CD8-positive, alpha-beta memory T cell (primary cell): ENCODE data around the gene CNNM2. TPM values are rescaled to one million over a fixed set of nuclear protein-coding genes. Genes with fewer than 3 reads are reported as not detected.

ENCODE experiments used
- CTCF ChIA-PET: fragments of 350-600 bp; sonication (Branson Sonifier 250); formaldehyde crosslinking; loops from one replicate; lab custom pipeline; 2021; ENCODE audit warnings: antibody characterized with exemption; lab: Charles Lee
- POLR2A ChIA-PET: fragments of 350-600 bp; sonication (Branson Sonifier 250); formaldehyde crosslinking; loops from one replicate; lab custom pipeline; 2021; ENCODE audit warnings: antibody characterized with exemption; lab: Charles Lee
- DNase-seq, 5 donors: peaks; one replicate each; pipeline versions ENCODE4 v3.0.0 to v3.0.0-alpha.2; 2020 to 2022; ENCODE audit warnings: mixed read lengths in 1 of 5
- H3K27ac ChIP-seq: one replicate; pipeline ENCODE4 v1.7.0; 2013; ENCODE audit warnings: low read depth, mild to moderate bottlenecking, low read length, moderate library complexity
- H3K27me3 ChIP-seq: 2 replicates; pipeline ENCODE4 v1.7.0; 2013; ENCODE audit warnings: low read length, mild to moderate bottlenecking; ENCODE audit not compliant: insufficient read depth, poor library complexity, severe bottlenecking
- H3K36me3 ChIP-seq: 2 replicates; pipeline ENCODE4 v1.7.0; 2013; ENCODE audit warnings: mild to moderate bottlenecking, low read length, moderate library complexity; ENCODE audit not compliant: insufficient read depth
- H3K4me1 ChIP-seq: 2 replicates; pipeline ENCODE4 v1.7.0; 2013; ENCODE audit warnings: mild to moderate bottlenecking, low read length, moderate library complexity; ENCODE audit not compliant: insufficient read depth
- H3K4me3 ChIP-seq: 2 replicates; pipeline ENCODE4 v1.7.0; 2013; ENCODE audit warnings: mild to moderate bottlenecking, low read length
- H3K9me3 ChIP-seq: 2 replicates; pipeline ENCODE4 v1.7.0; 2013; ENCODE audit warnings: mild to moderate bottlenecking, low read length
- H3K27ac Mint-ChIP-seq, 8 donors: one replicate each; pipeline ENCODE4 v1.8.0; 2020 to 2021; ENCODE audit warnings: mixed read lengths in 8 of 8, mild to moderate bottlenecking in 6 of 8, inconsistent platforms in 3 of 8, moderate library complexity in 3 of 8
- H3K27me3 Mint-ChIP-seq, 2 donors: one replicate each; pipeline ENCODE4 v1.8.0; 2020 to 2021; ENCODE audit warnings: mixed read lengths in 2 of 2, mild to moderate bottlenecking in 1 of 2, moderate library complexity in 1 of 2
- H3K36me3 Mint-ChIP-seq, 3 donors: one replicate each; pipeline ENCODE4 v1.8.0; 2020 to 2021; ENCODE audit warnings: mixed read lengths in 3 of 3, inconsistent platforms in 1 of 3, mild to moderate bottlenecking in 1 of 3
- H3K4me1 Mint-ChIP-seq, 3 donors: one replicate each; pipeline ENCODE4 v1.8.0; 2020 to 2021; ENCODE audit warnings: mixed read lengths in 3 of 3, inconsistent platforms in 1 of 3, mild to moderate bottlenecking in 1 of 3
- H3K4me3 Mint-ChIP-seq, 7 donors: one replicate each; pipeline ENCODE4 v1.8.0; 2020 to 2021; ENCODE audit warnings: mixed read lengths in 7 of 7, mild to moderate bottlenecking in 6 of 7, moderate library complexity in 4 of 7, inconsistent platforms in 2 of 7
- H3K9me3 Mint-ChIP-seq, 5 donors: one replicate each; pipeline ENCODE4 v1.8.0; 2020 to 2022; ENCODE audit warnings: mixed read lengths in 5 of 5, mild to moderate bottlenecking in 3 of 5, moderate library complexity in 2 of 5, inconsistent platforms in 1 of 5
- polyA plus RNA-seq: library from polyadenylated mRNA; unstranded; fragments of 300-500 nt; fragmentation: Illumina TruSeq; gene quantifications from one replicate; pipeline ENCODE4 v1.2.3, GENCODE V29; 2021
- total RNA-seq, 2 experiments: library from RNA; stranded (reverse); gene quantifications; one replicate each; pipeline ENCODE4 v1.2.3, GENCODE V29; 2021

The CNNM2 gene
- total and polyA plus RNA-seq, 3 experiments from 2014 or later, result 5.0 to 6.2 (median 6.1) TPM

- Mint-ChIP-seq H3K9me3 (no peaks in the 10 kb centered on the region), H3K4me1 (peaks cover 0 to 2% (median 0%) of the 10 kb centered on the region in 3 donors), H3K36me3 (peaks cover 0 to 7% (median 3%) of the 10 kb centered on the region in 3 donors), H3K27ac (no peak overlapping the region), H3K27me3 (no peaks in the 10 kb centered on the region), H3K4me3 (no peak overlapping the region)
- Histone ChIP-seq H3K9me3 (no peaks in the 10 kb centered on the region), H3K27ac (no peak overlapping the region), H3K36me3 (no peaks in the 10 kb centered on the region), H3K4me3 (no peak overlapping the region), H3K4me1 (no peaks in the 10 kb centered on the region), H3K27me3 (no peaks in the 10 kb centered on the region)
- DNase-seq, result no peak
- CTCF ChIA-PET, result no interaction called here
- POLR2A ChIA-PET, result no interaction called here
Observed at GRCh38 chr10:103021900-103022293, 103.8 kb downstream of the CNNM2 start.

DNA sequence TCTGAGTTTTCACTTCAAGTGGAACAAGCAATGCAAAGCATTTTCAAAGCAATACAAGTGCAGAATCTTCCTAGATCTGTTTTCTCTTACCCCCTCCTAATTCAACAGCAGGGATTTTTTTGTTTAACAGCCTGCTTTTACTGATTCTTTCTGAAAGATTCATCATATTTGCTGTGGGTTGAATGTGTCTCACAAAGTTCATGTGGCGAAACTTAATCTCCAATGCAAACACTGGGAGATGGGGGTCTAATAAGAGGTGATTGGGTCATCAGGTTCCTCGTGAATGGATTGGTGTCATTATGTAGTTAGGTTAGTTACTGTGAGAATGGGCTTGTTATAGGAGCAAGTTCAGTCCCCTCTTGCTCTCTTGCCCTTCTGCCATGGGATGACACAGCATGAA lies 107.6 kb downstream of the CNNM2 start:
- Histone ChIP-seq H3K27me3 (no peaks in the 10 kb centered on the region), H3K36me3 (no peaks in the 10 kb centered on the region), H3K4me1 (no peaks in the 10 kb centered on the region), H3K9me3 (no peaks in the 10 kb centered on the region), H3K4me3 (no peak overlapping the region), H3K27ac (no peak overlapping the region)
- POLR2A ChIA-PET, result no interaction called here
- Mint-ChIP-seq H3K4me3 (no peak overlapping the region), H3K9me3 (no peaks in the 10 kb centered on the region), H3K4me1 (no peaks in the 10 kb centered on the region), H3K27ac (no peak overlapping the region), H3K36me3 (peaks cover 3 to 14% (median 3%) of the 10 kb centered on the region in 3 donors), H3K27me3 (no peaks in the 10 kb centered on the region)
- DNase-seq, result no peak
- CTCF ChIA-PET, result no interaction called here

- ChIA-PET CTCF (no interaction called here), POLR2A (no interaction called here)
- Mint-ChIP-seq H3K4me3 (no peak overlapping the region), H3K9me3 (no peaks in the 10 kb centered on the region), H3K36me3 (no peaks in the 10 kb centered on the region), H3K27ac (no peak overlapping the region), H3K27me3 (peaks cover 0 to 1% of the 10 kb centered on the region in 2 donors), H3K4me1 (no peaks in the 10 kb centered on the region)
- Histone ChIP-seq H3K4me1 (no peaks in the 10 kb centered on the region), H3K4me3 (no peak overlapping the region), H3K36me3 (no peaks in the 10 kb centered on the region), H3K27ac (no peak overlapping the region), H3K9me3 (no peaks in the 10 kb centered on the region), H3K27me3 (no peaks in the 10 kb centered on the region)
- DNase-seq, result no peak
Observed at GRCh38 chr10:103038570-103038969, 120.5 kb downstream of the CNNM2 start.

DNA sequence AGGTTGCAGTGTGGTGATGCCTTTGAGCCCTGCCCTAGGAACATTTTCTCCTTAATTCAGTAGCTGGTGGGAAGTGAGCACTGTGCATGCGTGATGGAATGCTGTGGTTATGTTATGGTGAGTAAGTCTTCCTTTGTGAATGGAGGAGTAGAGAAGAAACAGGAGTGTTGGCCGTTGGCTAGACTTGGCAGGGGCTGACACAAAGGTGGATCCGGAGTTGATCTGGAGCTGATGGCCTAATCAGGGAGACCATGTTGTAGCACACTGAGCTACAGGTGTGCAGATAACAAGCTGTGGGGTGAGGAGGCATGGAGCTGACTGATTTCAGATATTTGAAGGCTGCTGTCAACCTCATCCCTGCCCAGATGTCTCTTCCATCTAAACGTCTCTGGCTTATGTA lies 122.3 kb downstream of the CNNM2 start:
- Histone ChIP-seq H3K9me3 (no peaks in the 10 kb centered on the region), H3K27me3 (no peaks in the 10 kb centered on the region), H3K36me3 (no peaks in the 10 kb centered on the region), H3K4me3 (no peak overlapping the region), H3K4me1 (no peaks in the 10 kb centered on the region), H3K27ac (no peak overlapping the region)
- Mint-ChIP-seq H3K4me3 (no peak overlapping the region), H3K9me3 (no peaks in the 10 kb centered on the region), H3K36me3 (no peaks in the 10 kb centered on the region), H3K4me1 (no peaks in the 10 kb centered on the region), H3K27me3 (peaks cover 0 to 1% of the 10 kb centered on the region in 2 donors), H3K27ac (peak overlapping the region in 1 of 8 donors; percentile 6)
- CTCF ChIA-PET, result no interaction called here
- POLR2A ChIA-PET, result no interaction called here
- no peak for DNase-seq

DNA sequence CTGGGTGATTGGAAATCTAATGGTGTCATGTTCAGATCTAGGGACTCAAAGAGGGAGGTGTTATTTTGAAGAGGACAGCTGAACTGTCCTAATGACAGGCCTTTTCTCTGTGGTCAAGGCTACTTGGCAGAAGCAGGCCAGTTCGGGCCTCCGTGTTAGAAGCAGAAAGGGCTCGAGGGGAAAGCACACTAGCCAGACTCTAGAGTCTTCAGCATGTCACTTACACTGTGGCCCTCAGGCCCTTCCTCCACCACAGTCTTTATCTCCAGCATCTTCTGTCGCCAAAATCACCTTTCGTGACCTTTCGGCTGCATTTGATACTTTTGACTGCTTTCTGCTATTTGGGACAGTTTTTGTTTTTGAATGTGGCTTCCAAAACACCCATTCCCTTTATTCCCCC lies 123.3 kb downstream of the CNNM2 start:
- H3K27ac ChIP-seq, result no peak overlapping the region
- no peak overlapping the region for H3K4me3 ChIP-seq
- Mint-ChIP-seq H3K27me3 (peaks cover 0 to 1% of the 10 kb centered on the region in 2 donors), H3K9me3 (no peaks in the 10 kb centered on the region), H3K27ac (no peak overlapping the region), H3K4me1 (no peaks in the 10 kb centered on the region), H3K4me3 (no peak overlapping the region), H3K36me3 (no peaks in the 10 kb centered on the region)
- no peak for DNase-seq
- CTCF ChIA-PET, result interaction anchor here (0.6 kb wide), 1 partner anchor 9 kb away, joined by 3 read pairs; no protein-coding TSS in a partner anchor
- no peaks in the 10 kb centered on the region for H3K4me1 ChIP-seq
- no peaks in the 10 kb centered on the region for H3K27me3 ChIP-seq
- H3K36me3 ChIP-seq, result no peaks in the 10 kb centered on the region
- no peaks in the 10 kb centered on the region for H3K9me3 ChIP-seq
- POLR2A ChIA-PET, result no interaction called here

DNA sequence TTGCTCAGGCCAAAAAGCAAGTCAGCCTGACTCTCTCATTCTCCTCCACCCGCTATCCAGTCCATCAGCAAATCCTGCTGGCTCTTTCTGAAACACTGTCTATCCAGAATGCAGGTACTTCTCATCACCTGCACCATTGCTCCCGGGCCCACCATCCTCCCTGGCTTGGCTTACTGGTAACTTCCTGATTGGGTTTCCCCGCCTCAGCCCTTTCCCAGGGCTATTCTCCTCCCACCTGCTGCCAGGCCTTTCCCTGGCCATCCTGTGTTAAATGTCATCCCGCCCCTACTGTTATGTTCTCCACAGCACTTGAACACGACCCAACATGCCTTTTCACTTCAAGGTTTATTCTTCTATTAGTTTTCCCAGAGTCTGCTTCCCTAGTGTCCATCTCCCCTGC lies 124.0 kb downstream of the CNNM2 start:
- no peak overlapping the region for H3K4me3 ChIP-seq
- H3K36me3 ChIP-seq, result no peaks in the 10 kb centered on the region
- H3K9me3 ChIP-seq, result no peaks in the 10 kb centered on the region
- no peaks in the 10 kb centered on the region for H3K27me3 ChIP-seq
- Mint-ChIP-seq H3K4me1 (no peaks in the 10 kb centered on the region), H3K4me3 (no peak overlapping the region), H3K9me3 (no peaks in the 10 kb centered on the region), H3K27me3 (peaks cover 0 to 1% of the 10 kb centered on the region in 2 donors), H3K27ac (peak overlapping the region in 1 of 8 donors; percentile 44), H3K36me3 (no peaks in the 10 kb centered on the region)
- no peaks in the 10 kb centered on the region for H3K4me1 ChIP-seq
- CTCF ChIA-PET, result no interaction called here
- POLR2A ChIA-PET, result no interaction called here
- H3K27ac ChIP-seq, result no peak overlapping the region
- DNase-seq, result no peak

DNA sequence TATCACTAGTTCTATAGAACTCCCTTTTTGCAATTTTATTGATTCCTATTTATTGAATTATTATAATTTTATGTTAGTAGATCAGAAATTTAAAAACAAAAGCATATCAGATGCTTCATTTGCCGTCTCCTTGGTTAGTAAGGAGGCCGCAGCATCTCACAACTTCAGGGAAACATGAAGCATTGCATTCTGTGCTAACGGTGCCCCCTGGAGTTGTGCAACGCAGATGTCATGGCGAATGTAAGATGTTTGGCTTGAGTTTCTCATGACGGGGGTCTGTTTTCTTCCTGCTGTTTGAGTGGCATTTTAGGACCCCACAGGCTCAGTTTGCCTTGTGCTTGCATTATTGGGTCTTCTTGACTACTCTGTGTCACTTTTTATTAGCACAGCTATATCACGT lies 124.8 kb downstream of the CNNM2 start:
- no peaks in the 10 kb centered on the region for H3K4me1 ChIP-seq
- CTCF ChIA-PET, result interaction anchor here (1.3 kb wide), 1 partner anchor 11 kb away, joined by 3 read pairs; no protein-coding TSS in a partner anchor
- H3K27me3 Mint-ChIP-seq, result peaks cover 0 to 1% of the 10 kb centered on the region in 2 donors

DNA sequence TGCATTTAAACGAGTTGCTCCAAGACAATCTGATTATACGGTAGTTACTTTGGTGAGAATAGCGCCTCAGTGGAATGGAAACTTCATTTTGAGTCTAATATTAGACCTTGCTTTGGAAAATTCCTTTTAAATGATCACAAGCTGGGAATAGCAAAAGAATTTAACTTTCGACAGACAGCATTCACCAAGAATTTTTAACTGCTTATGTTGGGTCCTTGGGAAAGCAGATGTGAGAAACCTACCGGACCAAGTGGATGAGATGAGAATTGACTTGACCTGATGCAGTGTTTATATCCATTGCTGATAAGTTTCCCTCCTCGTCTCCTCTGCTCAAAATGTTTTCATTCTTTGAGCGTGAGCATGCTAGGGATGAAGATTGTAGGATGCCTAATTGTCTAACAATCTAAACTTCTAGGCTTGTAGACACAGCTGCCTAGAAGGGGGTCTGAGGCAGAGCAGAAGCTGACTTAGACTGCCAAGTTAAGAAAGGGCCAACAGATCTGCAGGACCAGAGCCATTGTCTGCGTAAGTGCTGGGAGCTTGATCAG lies 126.9 kb downstream of the CNNM2 start:
- Mint-ChIP-seq H3K27ac (no peak overlapping the region), H3K36me3 (peaks cover 0 to 6% (median 0%) of the 10 kb centered on the region in 3 donors), H3K4me1 (no peaks in the 10 kb centered on the region), H3K9me3 (no peaks in the 10 kb centered on the region), H3K4me3 (no peak overlapping the region), H3K27me3 (no peaks in the 10 kb centered on the region)
- no peaks in the 10 kb centered on the region for H3K9me3 ChIP-seq
- DNase-seq, result no peak
- CTCF ChIA-PET, result interaction anchor here (1.3 kb wide), 1 partner anchor 10 kb away, joined by 3 read pairs; no protein-coding TSS in a partner anchor
- no peaks in the 10 kb centered on the region for H3K27me3 ChIP-seq
- H3K36me3 ChIP-seq, result no peaks in the 10 kb centered on the region
- H3K4me1 ChIP-seq, result no peaks in the 10 kb centered on the region
- POLR2A ChIA-PET, result no interaction called here
- no peak overlapping the region for H3K4me3 ChIP-seq
- no peak overlapping the region for H3K27ac ChIP-seq

More for the DNA sequence above, 124.8 kb downstream of the CNNM2 start:
- no peaks in the 10 kb centered on the region for H3K36me3 ChIP-seq
- no peak for DNase-seq
- no peaks in the 10 kb centered on the region for H3K27me3 ChIP-seq
- H3K4me1 Mint-ChIP-seq, result no peaks in the 10 kb centered on the region
- H3K9me3 ChIP-seq, result no peaks in the 10 kb centered on the region
- H3K27ac ChIP-seq, result no peak overlapping the region
- H3K4me3 ChIP-seq, result no peak overlapping the region
- peak overlapping the region in 1 of 8 donors; percentile 25 for H3K27ac Mint-ChIP-seq
- H3K9me3 Mint-ChIP-seq, result no peaks in the 10 kb centered on the region
- POLR2A ChIA-PET, result no interaction called here
- H3K4me3 Mint-ChIP-seq, result no peak overlapping the region
- H3K36me3 Mint-ChIP-seq, result no peaks in the 10 kb centered on the region
